Esophagus squamous epithelium (tissue), 5 donors: ENCODE measurements around the gene NKRF. TPM values are rescaled to one million over a fixed set of nuclear protein-coding genes. Genes with fewer than 3 reads are reported as not detected.

ENCODE experiments used
- DNase-seq: peaks from one replicate; lab custom pipeline; 2025; lab: John Stamatoyannopoulos, UW
- H3K27ac ChIP-seq, 4 donors: fragments of 200-600 bp; sonication (generic); one replicate each; pipeline ENCODE4 v1.5.1; 2016 to 2019; ENCODE audit warnings: mild to moderate bottlenecking in 1 of 4
- H3K27me3 ChIP-seq, 4 donors: fragments of 200-600 bp; sonication (generic); 1 replicate in 3 of 4; 2 replicates in 1 of 4; pipeline versions ENCODE4 v1.5.1 to v1.6.0; 2017 to 2021; ENCODE audit warnings: antibody characterized with exemption in 1 of 4
- H3K36me3 ChIP-seq, 3 donors: fragments of 200-600 bp; sonication (generic); one replicate each; pipeline ENCODE4 v1.5.1; 2016 to 2019
- H3K4me1 ChIP-seq, 3 donors: fragments of 200-600 bp; sonication (generic); one replicate each; pipeline ENCODE4 v1.5.1; 2017 to 2019
- H3K4me3 ChIP-seq, 4 donors: fragments of 200-600 bp; sonication (generic); 1 replicate in 3 of 4; 2 replicates in 1 of 4; pipeline ENCODE4 v1.5.1; 2016 to 2019; ENCODE audit warnings: mild to moderate bottlenecking in 2 of 4, moderate library complexity in 1 of 4
- H3K9me3 ChIP-seq, 3 donors: fragments of 200-600 bp; sonication (generic); one replicate each; pipeline ENCODE4 v1.5.1; 2016 to 2019
- CTCF ChIP-seq, 6 experiments: fragments of 450-650 bp in 4 of 6; fragments of 200-600 bp in 2 of 6; sonication (generic) in 2 of 6; IDR thresholded peaks; one replicate each; pipeline ENCODE4 v1.5.1; 2016 to 2019; ENCODE audit warnings: antibody characterized with exemption in 6 of 6, mild to moderate bottlenecking in 4 of 6, moderate library complexity in 4 of 6
- POLR2A ChIP-seq, 4 donors: fragments of 450-650 bp; IDR thresholded peaks; one replicate each; pipeline ENCODE4 v1.6.1; 2017; ENCODE audit warnings: antibody characterized with exemption in 4 of 4, mild to moderate bottlenecking in 4 of 4, moderate library complexity in 3 of 4
- WGBS, 2 donors: methylation state at CpG; one replicate each; pipeline ENCODE4 v1.1.5; 2018; 5-methylcytosine and 5-hydroxymethylcytosine counted together
- intact Hi-C: fragments of 100-400 bp; cut with DNase I; formaldehyde crosslinking; loops from one replicate; pipeline ENCODE4 v1.15.0; 2022
- total RNA-seq, 4 donors: library from RNA; depleted of rRNA; stranded (reverse); fragments of >200 nt; gene quantifications; one replicate each; pipeline ENCODE4 v1.1.0, GENCODE V29; 2016
- donor health status: DM: yes; HTN: yes; CAD: no.

NKRF gene
- total RNA-seq, 4 donors from 2014 or later, result 5.5 to 9.0 (median 7.9) TPM

DNA sequence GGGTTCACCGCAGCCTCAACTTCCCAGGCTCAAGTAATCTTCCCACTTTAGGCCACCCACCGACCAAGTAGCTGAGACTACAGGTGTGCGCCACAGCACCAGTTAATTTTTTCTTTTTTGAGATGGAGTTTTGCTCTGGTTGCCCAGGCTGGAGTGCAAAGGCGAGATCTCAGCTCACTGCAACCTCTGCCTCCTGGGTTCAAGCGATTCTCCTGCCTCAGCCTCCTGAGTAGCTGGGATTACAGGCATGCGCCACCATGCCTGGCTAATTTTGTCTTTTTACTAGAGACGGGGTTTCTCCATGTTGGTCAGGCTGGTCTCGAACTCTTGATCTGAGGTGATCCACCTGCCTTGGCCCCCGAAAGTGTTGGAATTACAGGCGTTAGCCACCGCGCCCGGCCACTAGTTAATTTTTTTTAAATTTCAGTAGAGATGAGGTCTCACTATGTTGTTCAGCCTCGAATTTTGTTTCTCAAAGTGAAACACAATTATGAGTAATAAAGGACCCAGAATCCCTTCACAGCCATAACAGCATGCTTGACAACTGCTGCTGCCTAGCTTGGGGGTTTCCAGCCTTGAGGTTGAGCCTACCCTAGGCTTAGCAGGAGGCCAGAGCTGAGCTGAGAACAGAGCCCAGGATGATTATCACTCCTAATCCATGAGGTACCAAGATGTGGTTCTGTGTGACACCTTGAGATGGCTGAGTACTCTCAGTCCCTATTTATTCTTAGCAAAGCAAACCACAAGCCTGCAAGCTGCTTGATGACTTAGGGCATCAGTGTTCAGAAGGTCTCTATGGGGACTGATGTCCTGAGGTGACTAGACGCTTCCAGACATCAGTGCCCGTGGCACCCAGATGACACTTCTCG is 41.6 kb upstream of the NKRF start:
- TF ChIP-seq CTCF (IDR thresholded peaks at IDR 0.05) (no peak), POLR2A (IDR thresholded peaks at IDR 0.05) (peak in 1 of 4 donors; percentile 26)
- no peaks in the 10 kb centered on the region for H3K27me3 ChIP-seq

GRCh38 chrX:119647089-119647488 is 40.9 kb upstream of the NKRF start:
- intact Hi-C loops, result no loop called here
- H3K4me3 ChIP-seq, result no peak overlapping the region
- no peak for TF ChIP-seq CTCF (IDR thresholded peaks at IDR 0.05)
- no peak for TF ChIP-seq POLR2A (IDR thresholded peaks at IDR 0.05)
- no peaks in the 10 kb centered on the region for H3K9me3 ChIP-seq
- H3K4me1 ChIP-seq, result no peaks in the 10 kb centered on the region
- WGBS, 2 donors, result 45 to 100% methylated on average over 1 to 2 of the region's 2 CpGs
- no peak overlapping the region for H3K27ac ChIP-seq
- H3K36me3 ChIP-seq, result peaks cover 0 to 3% (median 0%) of the 10 kb centered on the region in 3 donors
- no peak for DNase-seq
- H3K27me3 ChIP-seq, result no peaks in the 10 kb centered on the region

More for the DNA sequence above, 41.6 kb upstream of the NKRF start:
- Histone ChIP-seq H3K4me1 (no peaks in the 10 kb centered on the region), H3K36me3 (peaks cover 0 to 9% (median 0%) of the 10 kb centered on the region in 3 donors), H3K9me3 (no peaks in the 10 kb centered on the region), H3K27ac (no peak overlapping the region), H3K4me3 (no peak overlapping the region)
- no peak for DNase-seq
- intact Hi-C loops, result no loop called here
- 74 to 87% methylated on average over 12 to 14 of the region's 17 CpGs for WGBS, 2 donors

DNA sequence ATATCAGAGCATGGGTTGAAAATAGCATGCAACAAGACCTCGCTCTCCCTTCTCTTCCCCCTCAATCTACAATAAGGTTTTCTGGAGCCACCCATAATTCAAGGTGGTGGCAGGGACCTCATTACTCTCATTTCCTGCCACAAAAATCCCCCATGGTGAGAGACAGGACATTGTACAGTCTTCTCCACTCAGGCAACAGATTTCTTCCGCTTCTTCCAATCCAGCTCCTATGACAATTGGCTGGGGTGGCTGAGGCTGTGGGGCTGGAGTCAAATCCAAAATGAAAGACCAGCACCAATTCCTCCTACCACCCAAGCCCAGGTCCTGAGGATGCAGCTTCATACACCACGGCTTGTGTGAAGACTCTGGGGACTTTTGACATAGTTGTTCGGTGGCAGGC is 40.3 kb upstream of the NKRF start:
- no peak for DNase-seq
- Histone ChIP-seq H3K36me3 (no peaks in the 10 kb centered on the region), H3K27me3 (no peaks in the 10 kb centered on the region), H3K4me1 (no peaks in the 10 kb centered on the region), H3K27ac (no peak overlapping the region), H3K4me3 (no peak overlapping the region), H3K9me3 (no peaks in the 10 kb centered on the region)
- WGBS, 2 donors, result 78 to 81% methylated on average over 4 of the region's 4 CpGs
- intact Hi-C loops, result no loop called here
- TF ChIP-seq CTCF (IDR thresholded peaks at IDR 0.05), result no peak
- TF ChIP-seq POLR2A (IDR thresholded peaks at IDR 0.05), result no peak

- no peak for TF ChIP-seq CTCF (IDR thresholded peaks at IDR 0.05)
- no peak for TF ChIP-seq POLR2A (IDR thresholded peaks at IDR 0.05)
- Histone ChIP-seq H3K36me3 (no peaks in the 10 kb centered on the region), H3K9me3 (no peaks in the 10 kb centered on the region), H3K4me3 (no peak overlapping the region), H3K27ac (no peak overlapping the region), H3K4me1 (no peaks in the 10 kb centered on the region), H3K27me3 (no peaks in the 10 kb centered on the region)
- WGBS, 2 donors, result 70 to 100% methylated on average over 2 to 5 of the region's 8 CpGs
- intact Hi-C loops, result no loop called here
- no peak for DNase-seq
These were observed 37.5 kb upstream of the NKRF start for GRCh38 chrX:119643696-119644095.

DNA sequence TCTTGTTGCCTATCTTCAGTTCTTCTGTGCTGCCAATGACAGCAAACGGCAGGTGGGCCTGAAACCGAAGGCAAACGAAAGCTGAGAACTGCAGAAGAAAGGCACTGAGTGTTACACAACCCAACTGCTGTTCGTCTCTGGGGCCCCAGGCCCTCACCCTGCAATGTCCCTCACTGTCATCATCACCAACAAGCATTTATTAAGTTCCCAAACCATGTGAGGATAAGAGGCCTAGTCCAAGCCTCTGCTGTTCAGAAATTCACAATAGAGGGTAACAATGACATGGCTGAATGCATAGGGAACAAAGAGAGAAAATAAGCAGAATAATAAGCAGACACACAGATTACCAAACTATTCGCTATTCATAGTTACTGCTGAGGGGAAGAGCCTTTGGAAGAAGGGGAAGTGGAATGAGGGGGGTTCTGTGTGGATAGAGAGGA is 34.5 kb upstream of the NKRF start:
- H3K36me3 ChIP-seq, result no peaks in the 10 kb centered on the region
- intact Hi-C loops, result no loop called here
- no peaks in the 10 kb centered on the region for H3K4me1 ChIP-seq
- H3K27ac ChIP-seq, result no peak overlapping the region
- TF ChIP-seq POLR2A (IDR thresholded peaks at IDR 0.05), result no peak
- no peak for TF ChIP-seq CTCF (IDR thresholded peaks at IDR 0.05)
- no peaks in the 10 kb centered on the region for H3K27me3 ChIP-seq
- H3K9me3 ChIP-seq, result no peaks in the 10 kb centered on the region
- DNase-seq, result no peak
- H3K4me3 ChIP-seq, result no peak overlapping the region
- 64 to 95% methylated on average over 4 to 5 of the region's 5 CpGs for WGBS, 2 donors
